Mesenteric fat pad (tissue), 1 donor: ENCODE measurements around the gene METRN. TPM values are rescaled to one million over a fixed set of nuclear protein-coding genes. Genes with fewer than 3 reads are reported as not detected.
"Not testable (repeated sequence)": the region's sequence is repeated elsewhere in the genome, so short reads cannot be mapped to it uniquely, and the experiment has no call there.

Experiments
- DNase-seq: peaks from one replicate; pipeline ENCODE4 v3.0.0-alpha.2; 2020; ENCODE audit warnings: low spot score
- total RNA-seq: library from RNA; stranded (reverse); fragmentation: NEBNext Ultra II Directional; extraction: Animal tissue kit (Norgen Biotek cat#: 25700); gene quantifications from one replicate; pipeline ENCODE4 v1.2.1, GENCODE V29; 2021
- donor health status: DM: yes; HTN: yes; CAD: no.

Gene METRN
- total RNA-seq, 1 donor from 2014 or later: 30.3 TPM

DNA sequence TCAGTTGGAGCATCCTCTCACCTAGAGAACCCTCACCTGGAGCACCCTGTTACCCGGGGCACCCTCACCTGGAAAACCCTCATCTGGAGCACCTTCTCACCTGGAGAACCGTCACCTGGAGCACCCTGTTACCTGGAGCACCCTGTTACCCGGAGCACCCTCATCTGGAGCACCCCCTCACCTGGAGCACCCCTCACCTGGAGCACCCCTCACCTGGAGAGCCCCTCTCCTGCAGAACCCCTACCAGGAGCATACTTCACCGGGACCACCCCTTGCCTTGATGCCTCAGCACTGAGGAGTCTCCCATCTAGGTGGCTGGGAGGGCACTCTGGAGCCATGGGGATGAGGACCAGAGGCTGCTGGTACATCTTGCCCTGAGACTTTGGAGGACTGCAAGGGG lies 6.0 kb upstream of the METRN start:
- no peak for DNase-seq

DNA sequence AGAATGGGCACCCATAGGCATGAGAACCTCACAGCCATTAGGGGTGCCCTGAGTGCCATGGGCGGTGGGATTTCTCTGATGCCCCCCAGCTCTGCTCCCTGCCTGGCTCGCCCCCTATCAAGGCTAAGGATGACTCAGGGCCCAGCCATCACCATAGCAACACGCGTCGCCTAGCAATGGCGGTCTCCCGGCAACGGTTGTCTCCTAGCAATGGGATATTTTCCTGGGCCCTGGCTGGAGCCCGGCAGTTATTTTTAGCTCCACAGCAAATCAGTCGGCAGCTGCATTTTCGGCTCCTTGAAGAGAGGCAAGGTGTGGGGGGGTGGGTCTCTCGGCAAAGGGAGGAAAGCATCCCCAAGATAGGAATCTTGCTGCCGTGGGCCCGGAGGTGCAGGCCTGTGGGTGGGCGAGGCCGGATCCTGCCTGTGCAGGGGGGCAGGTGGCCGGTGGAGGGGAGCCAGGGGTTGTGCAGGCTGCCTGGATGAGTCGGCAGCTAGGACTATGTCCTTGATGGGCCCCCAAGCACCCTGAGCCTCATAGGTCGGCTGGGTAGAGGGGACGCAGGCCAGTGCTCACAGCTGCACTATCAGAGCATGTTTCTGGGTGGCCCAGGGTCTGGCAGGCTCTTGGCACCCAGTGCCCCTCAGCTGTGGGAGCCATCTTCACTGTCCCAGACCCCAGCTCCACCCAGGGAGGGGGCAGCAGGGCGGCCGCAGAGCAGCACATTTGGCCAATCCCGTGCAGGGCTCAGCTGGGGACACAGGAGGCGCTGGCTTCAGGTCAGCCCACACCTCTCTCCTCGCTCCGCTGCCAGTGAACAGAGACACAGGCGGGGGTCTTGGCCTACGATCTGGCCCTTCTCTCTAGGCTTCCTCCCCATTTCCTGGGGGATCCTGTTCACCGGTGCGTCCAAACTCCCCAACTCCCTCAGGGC lies 5.1 kb upstream of the METRN start:
- no peak for DNase-seq

DNA sequence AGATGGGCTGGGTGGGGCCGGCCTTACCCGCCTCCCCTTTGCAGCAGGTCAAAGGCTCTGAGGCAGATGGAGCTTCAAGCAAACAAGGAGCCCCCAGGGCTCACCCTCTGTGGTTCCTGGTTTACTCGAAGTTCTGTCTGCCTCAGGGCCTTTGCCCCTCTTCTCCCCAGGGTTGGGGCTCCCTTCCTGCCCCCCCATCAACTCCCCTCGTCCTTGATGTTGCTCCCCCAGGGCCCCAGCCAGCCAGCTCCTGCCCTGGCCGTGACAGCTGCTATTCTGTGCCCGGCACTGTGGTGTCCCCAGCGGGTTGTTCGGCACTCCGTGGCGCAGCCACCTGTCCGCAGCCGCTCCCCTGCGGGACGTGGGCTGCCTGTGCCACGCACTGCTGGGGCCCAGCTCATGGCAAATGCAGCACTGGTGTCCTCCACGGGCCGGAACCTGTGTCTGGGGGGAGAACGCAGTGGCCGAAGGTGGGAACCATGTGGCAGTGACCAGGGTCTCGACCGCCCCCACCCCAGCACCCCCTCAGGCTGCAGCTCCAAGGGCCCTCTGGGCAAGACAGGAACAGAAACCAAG lies 4.3 kb upstream of the METRN start:
- DNase-seq: no peak

DNA sequence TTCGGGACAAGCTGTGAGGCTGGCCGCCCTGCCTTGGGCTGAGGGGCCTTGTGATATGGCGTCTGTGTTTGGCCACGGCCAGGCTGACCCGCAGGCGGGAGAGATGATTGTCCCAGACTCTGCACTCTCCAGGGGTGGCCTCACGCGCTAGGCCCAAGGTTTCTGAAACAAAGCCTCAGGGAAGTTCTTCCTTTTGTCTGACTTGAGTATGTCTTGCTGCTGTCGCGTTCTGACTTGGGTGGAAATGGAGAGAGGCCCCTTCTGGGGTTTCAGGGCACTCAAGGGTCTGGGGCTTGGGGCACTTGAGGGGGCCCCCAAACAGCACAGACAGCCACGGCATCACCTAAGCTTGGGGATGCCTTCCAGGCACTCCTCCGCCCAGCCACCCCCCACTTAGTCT lies 3.8 kb upstream of the METRN start:
- DNase-seq: no peak

DNA sequence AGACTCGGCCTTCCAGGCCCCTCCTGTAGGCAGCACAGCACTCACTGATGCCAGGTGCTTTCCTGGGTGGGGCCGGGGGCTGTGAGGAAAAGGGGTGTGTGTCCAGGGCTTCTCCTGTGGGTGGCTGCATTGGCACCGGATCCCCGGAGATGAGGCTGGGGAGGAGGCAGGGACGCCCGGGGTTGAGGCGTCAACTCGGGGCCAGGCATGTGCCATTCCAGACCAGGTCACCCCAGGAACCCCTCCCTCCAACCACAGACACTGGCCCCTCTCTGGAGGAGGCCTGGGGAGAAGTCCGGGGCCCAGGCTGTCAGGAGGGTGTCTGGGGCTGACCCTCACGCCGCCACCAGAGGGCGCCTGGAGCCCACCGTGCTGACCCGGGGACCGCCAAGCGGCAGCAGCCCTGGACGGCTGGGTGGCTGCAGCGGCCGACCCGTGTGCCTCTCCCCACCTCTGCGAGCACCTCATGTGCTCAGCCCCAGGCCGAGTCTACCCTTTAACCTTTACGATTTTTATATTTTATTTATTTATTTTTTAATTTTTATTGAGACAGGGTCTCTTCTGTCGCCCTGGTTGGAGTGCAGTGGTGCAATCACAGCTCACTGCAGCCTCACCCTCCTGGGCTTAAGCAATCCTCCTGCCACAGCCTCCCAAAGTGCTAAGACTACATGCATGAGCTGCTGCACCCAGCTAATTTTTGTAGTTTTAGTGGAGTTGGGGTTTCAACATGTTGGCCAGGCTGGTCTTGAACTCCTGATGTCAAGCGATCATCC lies 3.2 kb upstream of the METRN start:
- DNase-seq: peak; percentile 94

DNA sequence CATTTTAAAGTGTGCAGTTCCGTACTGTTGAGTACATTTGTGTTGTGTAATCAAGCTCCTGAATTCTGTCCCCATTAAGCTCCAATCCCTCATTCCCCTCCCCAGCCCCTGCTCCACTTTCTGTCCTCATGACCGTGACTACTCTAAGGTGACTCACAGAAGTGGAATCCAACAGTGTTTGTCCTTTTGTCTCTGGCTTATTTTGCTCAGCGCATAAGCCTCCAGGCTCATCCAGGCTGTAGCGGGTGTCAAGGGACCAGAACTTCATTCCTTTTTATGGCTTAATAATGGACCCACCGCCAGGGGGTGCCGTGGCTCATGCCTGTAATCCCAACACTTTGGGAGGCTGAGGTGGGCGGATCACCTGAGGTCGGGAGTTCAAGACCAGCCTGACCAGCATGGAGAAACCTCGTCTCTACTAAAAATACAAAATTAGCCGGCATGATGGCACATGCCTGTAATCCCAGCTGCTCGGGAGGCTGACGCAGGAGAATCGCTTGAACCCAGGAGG lies 2.1 kb upstream of the METRN start:
- not testable (repeated sequence) for DNase-seq

DNA sequence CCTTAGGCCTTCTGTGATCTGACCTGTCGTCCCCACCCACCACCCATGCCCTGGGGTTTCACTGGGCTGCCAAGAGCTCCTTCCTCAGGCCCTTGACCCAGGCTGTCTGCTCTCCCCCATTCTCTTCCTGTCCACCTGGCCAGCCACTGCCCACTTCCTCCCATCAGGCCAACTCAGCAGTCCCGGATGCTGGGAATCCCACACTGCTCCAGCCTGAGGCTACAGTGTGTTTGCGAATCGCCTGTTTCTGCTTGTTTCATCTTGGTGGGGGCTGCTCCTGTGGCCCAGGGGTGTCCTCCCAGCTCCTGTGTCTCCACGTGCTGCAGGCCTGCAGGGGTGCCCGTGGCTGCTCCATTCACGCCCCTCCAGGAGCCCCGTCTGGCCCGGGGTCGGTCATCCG lies 839 bp upstream of the METRN start:
- no peak for DNase-seq

DNA sequence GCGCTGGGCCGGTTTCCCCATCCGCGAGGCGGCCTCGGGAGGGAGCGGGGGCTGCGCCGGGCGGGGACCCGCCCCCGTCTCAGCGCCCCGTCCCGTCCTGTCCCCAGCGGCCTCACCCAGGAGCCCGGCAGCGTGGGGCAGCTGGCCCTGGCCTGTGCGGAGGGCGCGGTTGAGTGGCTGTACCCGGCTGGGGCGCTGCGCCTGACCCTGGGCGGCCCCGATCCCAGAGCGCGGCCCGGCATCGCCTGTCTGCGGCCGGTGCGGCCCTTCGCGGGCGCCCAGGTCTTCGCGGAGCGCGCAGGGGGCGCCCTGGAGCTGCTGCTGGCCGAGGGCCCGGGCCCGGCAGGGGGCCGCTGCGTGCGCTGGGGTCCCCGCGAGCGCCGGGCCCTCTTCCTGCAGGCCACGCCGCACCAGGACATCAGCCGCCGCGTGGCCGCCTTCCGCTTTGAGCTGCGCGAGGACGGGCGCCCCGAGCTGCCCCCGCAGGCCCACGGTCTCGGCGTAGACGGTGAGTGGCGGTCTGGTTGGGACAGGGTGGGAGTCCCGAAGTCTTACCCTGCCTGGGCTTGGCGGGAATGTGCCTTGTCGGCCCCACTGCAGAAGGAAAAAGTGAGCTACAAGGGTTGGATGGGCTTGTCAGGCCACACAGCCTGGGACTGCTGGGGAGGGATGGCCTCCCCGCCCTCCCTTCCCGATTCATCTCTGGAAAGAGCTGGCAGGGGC lies 720 bp downstream of the METRN start:
- no peak for DNase-seq

DNA sequence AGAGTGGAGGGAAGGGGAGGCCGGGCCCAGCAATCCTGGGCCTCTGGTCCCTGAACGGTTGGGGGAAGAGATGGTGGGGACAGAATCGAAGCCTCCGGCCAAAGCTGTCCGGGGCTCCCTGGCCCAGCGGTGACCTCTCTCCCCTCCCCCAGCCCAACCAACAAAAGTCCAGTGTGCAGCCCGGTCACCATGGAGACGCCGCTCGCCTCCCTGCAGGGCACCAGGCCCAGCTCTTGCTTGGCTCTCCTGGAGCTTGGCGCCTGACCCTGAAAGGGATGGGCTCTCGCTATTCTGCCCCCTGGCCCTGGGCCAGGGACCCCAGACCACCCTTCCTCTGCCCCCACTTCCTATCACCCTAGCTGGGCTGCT lies 1.3 kb downstream of the METRN start:
- DNase-seq: no peak

DNA sequence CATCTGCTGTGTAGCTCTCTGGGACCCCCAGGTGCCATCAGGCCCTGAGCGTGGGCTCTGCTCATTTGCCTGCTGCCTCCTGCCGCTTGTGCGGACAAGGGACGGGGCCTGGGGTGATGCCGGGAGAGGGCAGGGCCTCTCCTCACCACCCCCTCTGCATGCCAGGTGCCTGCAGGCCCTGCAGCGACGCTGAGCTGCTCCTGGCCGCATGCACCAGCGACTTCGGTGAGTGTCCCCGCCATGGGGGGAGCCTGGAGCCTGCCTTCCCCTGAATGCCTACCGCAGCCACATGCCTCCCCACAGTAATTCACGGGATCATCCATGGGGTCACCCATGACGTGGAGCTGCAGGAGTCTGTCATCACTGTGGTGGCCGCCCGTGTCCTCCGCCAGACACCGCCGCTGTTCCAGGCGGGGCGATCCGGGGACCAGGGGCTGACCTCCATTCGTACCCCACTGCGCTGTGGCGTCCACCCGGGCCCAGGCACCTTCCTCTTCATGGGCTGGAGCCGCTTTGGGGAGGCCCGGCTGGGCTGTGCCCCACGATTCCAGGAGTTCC lies 1.9 kb downstream of the METRN start:
- DNase-seq: no peak

DNA sequence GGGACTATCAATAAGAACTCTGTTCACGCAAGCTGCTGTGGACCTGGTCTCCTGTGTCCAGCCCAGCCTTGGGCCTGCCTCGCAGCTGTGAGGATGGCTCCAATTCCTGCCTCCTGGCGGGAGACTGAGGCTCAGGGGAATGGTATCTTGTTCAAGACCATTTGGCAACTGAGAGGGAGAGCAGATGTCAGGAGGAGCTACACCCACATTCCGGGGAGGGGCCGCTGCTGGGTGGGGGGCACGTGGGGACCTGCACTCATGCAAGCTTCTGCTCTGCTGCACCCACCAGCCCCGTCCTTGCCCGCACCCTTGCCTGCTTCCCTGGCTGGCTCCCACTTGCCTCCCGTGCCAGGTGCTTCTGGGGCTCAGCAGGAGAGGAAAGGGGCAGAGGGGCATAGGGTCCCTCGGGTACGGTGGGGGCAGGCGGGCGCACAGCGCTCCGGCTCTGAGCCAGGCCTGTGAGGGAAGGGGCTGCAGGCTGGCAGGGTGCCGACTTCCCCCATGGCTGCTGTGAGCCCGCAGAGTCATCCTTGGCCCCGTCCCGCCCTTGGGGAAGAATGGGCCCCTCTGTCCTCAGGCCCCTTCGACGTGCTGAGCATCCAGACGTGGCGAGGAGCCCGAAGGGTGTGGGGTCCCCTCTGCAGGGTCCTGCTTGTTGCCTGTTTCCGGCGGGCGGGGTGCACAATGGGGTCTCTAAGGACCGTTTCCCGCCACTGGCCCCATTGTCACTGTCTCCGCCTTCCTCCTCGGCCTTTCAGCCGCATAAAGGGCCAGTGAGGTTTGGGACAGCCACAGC lies 2.7 kb downstream of the METRN start:
- no peak for DNase-seq

DNA sequence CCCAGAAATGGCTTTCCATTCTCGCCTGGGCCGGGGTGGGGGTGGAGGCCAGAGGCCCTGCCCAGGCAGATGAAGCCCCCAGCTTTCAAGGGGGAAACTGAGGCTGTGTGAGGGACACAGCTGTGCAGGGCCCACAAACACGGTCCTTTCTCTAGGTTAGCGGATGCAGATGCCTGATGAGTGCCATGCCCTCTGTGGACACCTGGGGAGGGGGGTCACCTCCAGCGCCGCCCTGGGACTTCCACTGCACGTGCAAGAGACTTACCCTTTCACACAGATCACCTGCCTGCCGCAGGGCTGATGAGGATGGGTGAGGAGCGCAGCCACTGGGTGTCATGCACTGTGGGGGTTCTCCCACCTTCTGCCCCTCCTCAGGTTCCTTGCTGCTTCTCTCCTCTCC lies 3.5 kb downstream of the METRN start:
- DNase-seq: no peak

DNA sequence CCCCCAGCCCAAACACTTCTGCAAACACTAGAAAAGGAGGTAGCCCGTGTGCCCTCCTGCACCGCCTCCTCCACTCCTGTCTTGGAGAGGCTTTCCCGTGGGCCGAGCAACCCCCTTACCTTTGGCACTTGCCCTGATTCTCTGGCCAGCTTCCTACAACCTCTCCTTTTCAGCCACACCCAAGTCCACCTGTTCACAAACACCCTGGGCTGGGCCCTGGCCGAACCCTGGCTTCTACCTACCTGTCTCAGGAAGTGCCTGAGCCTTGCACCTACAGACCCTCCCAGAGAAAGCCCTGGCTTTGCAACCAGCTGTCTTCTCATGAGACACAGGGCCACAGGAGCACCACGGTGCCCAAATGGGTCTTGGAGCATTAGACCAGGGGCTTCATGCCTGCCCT lies 4.0 kb downstream of the METRN start:
- DNase-seq: no peak

DNA sequence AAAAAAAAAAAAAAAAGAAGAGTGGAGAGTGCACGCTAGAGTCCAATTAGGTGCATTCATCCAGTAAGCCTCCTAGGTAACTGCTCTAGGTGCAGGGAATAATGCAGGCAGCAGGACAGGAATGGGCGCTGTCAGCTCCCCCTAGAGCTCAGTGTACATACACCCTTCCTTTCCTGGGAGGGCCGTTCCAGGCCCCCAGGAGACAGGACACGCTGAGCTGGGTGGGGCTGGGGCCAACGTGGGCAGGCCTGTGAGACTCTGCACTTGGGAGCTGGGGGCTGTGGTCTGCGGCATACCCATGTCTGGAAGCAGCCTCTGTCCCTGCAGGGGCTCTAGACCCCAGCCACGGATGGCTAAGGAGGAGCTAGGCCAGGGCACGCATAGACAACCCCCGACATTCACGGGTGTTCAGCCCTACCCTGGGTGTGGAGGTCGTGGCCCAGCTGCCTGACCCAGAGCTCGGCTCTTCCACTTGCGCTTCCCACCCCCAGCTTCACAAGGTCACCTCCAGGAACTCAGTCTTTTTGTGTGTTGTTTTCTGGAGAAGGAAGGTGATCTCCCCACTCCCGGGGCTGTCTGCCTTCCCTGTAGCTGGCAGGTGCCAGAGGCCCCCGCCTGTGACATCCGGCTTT lies 5.0 kb downstream of the METRN start:
- DNase-seq: no peak

DNA sequence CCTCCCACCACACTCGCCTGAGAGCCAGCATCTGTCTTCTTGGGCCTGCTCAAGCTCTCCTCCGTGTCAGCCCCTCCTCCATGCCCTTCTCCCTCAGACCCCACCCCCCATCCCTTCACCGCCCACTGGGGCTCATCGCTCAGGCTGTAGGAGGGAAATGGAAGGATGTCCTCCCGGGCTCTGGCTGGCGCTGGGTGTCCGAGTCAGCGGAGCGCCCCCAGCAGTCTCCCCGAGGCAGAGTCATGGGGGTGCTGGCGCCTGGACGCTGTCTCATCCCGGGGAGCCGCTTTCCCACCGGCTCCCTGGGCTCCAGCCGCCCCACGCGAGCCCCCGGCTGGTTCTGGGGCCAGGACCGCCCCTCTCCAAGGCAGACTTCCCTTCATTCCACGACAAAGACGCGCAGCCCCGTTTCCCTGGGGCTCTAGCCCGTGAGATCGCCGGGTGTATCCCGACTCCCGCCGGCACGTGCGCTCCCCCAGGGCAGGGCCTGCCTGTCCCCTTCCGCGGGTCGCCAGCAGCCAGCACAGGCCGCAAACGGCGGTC lies 5.6 kb downstream of the METRN start:
- no peak for DNase-seq

DNA sequence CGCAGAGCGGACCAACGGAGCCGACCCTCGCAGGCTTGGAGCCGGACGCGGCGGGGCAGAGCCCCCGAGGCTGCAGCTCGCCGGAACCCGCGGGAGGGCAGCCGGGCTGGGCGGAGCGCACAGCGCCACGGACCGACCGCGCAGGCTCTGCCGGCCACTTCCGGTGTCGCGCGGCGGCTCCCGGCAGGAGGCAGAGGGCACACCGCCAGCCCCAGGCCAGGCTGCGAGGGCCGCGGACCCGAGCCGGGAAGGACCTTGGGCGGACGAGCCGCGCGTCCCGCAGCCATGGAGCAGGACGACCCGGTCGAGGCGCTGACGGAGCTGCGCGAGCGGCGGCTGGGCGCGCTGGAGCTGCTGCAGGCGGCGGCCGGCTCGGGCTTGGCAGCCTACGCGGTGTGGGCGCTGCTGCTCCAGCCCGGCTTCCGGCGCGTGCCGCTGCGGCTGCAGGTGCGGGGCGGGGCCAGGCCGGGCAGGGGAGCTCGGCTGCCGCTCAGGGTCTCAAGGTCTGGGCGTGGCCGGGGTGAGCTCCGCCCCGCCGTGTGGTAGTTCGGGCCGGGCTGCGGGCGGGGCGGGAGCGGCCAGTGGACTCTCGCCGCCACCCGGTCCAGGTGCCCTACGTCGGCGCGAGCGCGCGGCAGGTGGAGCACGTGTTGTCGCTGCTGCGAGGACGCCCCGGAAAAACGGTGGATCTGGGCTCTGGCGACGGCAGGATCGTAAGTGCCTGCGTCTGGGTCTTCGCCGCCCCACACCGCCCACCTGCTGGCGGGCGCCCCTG lies 6.3 kb downstream of the METRN start, which contains the start of gene ANTKMT:
ANTKMT (plus strand) TSS at position 157 of the 775 bp plus-strand sequence; CDS start at position 286, 129 bp downstream.
- DNase-seq: no peak

DNA sequence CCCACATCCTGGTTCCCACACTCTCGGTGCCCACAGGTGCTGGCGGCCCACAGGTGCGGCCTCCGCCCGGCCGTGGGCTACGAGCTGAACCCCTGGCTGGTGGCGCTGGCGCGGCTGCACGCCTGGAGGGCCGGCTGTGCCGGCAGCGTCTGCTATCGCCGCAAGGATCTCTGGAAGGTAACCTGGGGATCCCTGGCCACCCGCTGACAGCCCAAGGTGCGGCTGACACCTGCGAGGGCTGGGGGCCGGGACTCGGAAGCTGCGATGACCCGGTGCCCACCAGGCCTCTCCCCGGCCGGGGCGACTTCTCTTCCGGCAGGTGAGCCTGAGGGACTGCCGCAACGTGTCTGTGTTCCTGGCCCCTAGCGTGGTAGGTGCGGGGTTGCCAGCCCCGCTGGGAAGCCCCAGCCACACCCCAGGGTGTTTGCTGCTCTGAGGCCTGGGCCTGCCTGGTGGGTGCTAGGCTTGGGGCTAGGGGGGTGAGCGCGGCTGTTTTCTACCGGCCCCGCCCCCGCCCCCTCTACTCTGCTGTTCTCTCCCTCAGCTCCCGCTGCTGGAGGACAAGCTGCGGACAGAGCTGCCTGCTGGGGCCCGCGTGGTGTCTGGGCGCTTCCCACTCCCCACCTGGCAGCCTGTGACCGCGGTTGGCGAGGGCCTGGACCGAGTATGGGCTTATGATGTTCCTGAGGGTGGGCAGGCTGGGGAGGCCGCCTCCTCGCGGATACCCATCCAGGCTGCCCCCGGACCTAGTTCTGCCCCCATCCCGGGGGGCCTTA lies 7.0 kb downstream of the METRN start:
- no peak for DNase-seq
